Ovary (tissue), 3 donors: ENCODE results near the gene COX11.

Experiments
- EP300 ChIP-seq: sonication (generic); formaldehyde crosslinking; IDR thresholded peaks from one replicate; pipeline ENCODE4 v1.6.1; 2017; ENCODE audit warnings: antibody characterized with exemption
- POLR2A ChIP-seq: fragments of 450-650 bp; IDR thresholded peaks from one replicate; pipeline ENCODE4 v1.6.1; 2017; ENCODE audit warnings: antibody characterized with exemption, mild to moderate bottlenecking, moderate library complexity
- TF ChIP-seq, protein P1 (sequence below), 3 donors: fragments of 450-650 bp in 2 of 3; fragments of 200-600 bp in 1 of 3; IDR thresholded peaks; one replicate each; pipeline versions ENCODE4 v1.5.1 to v1.8.0; 2016 to 2022; ENCODE audit warnings: antibody characterized with exemption in 3 of 3, mild to moderate bottlenecking in 1 of 3
- donor health status: DM: no; HTN: no; CAD: no.

DNA sequence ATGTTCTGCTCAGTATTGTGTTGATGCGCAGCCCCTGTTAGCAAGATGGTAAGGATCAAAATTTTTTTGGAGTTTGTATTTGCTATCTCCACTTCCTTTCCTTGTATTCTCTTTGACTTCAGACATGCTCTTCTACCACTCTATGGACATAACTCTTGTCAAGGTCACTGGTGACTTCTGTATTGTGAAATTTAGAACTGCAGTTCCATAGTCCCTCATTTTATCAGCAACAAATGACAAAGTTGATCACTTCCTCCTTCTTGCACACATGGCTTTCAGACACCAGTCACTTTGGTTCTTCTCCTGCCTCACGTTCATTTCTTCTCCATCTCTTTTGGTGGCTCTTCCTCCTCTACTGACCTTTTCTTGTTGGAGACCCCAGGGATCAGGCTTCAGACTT lies 21.1 kb downstream of the COX11 start:
- TF ChIP-seq, protein P1, sequence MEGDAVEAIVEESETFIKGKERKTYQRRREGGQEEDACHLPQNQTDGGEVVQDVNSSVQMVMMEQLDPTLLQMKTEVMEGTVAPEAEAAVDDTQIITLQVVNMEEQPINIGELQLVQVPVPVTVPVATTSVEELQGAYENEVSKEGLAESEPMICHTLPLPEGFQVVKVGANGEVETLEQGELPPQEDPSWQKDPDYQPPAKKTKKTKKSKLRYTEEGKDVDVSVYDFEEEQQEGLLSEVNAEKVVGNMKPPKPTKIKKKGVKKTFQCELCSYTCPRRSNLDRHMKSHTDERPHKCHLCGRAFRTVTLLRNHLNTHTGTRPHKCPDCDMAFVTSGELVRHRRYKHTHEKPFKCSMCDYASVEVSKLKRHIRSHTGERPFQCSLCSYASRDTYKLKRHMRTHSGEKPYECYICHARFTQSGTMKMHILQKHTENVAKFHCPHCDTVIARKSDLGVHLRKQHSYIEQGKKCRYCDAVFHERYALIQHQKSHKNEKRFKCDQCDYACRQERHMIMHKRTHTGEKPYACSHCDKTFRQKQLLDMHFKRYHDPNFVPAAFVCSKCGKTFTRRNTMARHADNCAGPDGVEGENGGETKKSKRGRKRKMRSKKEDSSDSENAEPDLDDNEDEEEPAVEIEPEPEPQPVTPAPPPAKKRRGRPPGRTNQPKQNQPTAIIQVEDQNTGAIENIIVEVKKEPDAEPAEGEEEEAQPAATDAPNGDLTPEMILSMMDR (IDR thresholded peaks at IDR 0.05), result no peak
- TF ChIP-seq POLR2A (no peak), EP300 (no peak)
